ENCODE measurements around the gene AATK. TPM values are rescaled to one million over a fixed set of nuclear protein-coding genes. Genes with fewer than 3 reads are reported as not detected.
A peak's percentile ranks its signal among the peaks of the same experiment; 100 is the strongest.

The AATK gene
- total and polyA plus RNA-seq, 12 donors: 0.73 to 23.3 (median 9.9) TPM

GRCh38 chr17:81115219-81115618 is 50.8 kb downstream of the AATK start:
- no peak for DNase-seq
- no peaks in the 10 kb centered on the region for H3K36me3 ChIP-seq (replicated peaks in 1 of 2)

GRCh38 chr17:81114351-81115093 is 51.5 kb downstream of the AATK start:
- Histone ChIP-seq H3K4me1 (replicated peaks in 1 of 2) (peaks cover 17 to 19% of the 10 kb centered on the region in 2 donors), H3K36me3 (replicated peaks in 1 of 2) (no peaks in the 10 kb centered on the region), H3K4me3 (no peak overlapping the region), H3K9me3 (replicated peaks in 1 of 3) (no peaks in the 10 kb centered on the region), H3K27ac (no peak overlapping the region), H3K27me3 (no peaks in the 10 kb centered on the region)
- no peak for DNase-seq
- intact Hi-C loops (cut with DNase I): no loop called here
- TF ChIP-seq POLR2A (IDR thresholded peaks at IDR 0.05) (no peak), CTCF (IDR thresholded peaks at IDR 0.05) (no peak)
- 80 to 86% (median 84%) methylated on average over 13 to 19 of the region's 19 CpGs for WGBS, 4 donors

More at GRCh38 chr17:81115219-81115618, 50.8 kb downstream of the AATK start:
- no peaks in the 10 kb centered on the region for H3K9me3 ChIP-seq (replicated peaks in 1 of 3)
- peaks cover 19 to 23% of the 10 kb centered on the region in 2 donors for H3K4me1 ChIP-seq (replicated peaks in 1 of 2)
- WGBS, 4 donors: 96 to 100% (median 97%) methylated on average over 2 to 11 of the region's 11 CpGs
- no peak overlapping the region for H3K4me3 ChIP-seq
- H3K27ac ChIP-seq: peak overlapping the region in 1 of 5 donors; percentile 38
- no peaks in the 10 kb centered on the region for H3K27me3 ChIP-seq
- intact Hi-C loops (cut with DNase I): no loop called here
- TF ChIP-seq POLR2A (IDR thresholded peaks at IDR 0.05) (no peak), CTCF (IDR thresholded peaks at IDR 0.05) (no peak)

- peak; percentile 84 to 92 (median 89) for DNase-seq
- TF ChIP-seq CTCF (IDR thresholded peaks at IDR 0.05): no peak
- TF ChIP-seq POLR2A (IDR thresholded peaks at IDR 0.05): no peak
- H3K4me1 ChIP-seq (replicated peaks in 1 of 2): peaks cover 8 to 13% of the 10 kb centered on the region in 2 donors
- WGBS, 4 donors: 30 to 75% (median 46%) methylated on average over 6 to 21 of the region's 21 CpGs
- H3K4me3 ChIP-seq: no peak overlapping the region
- intact Hi-C loops (cut with DNase I): no loop called here
- H3K27me3 ChIP-seq: no peaks in the 10 kb centered on the region
- H3K9me3 ChIP-seq (replicated peaks in 1 of 3): no peaks in the 10 kb centered on the region
- H3K36me3 ChIP-seq (replicated peaks in 1 of 2): no peaks in the 10 kb centered on the region
- H3K27ac ChIP-seq: peak overlapping the region in 2 of 5 donors; percentile 53 to 59
These were observed 52.8 kb downstream of the AATK start for GRCh38 chr17:81113158-81113724.

GRCh38 chr17:81112450-81112849 is 53.6 kb downstream of the AATK start:
- 94 to 96% (median 96%) methylated on average over 18 to 23 of the region's 23 CpGs for WGBS, 4 donors
- TF ChIP-seq CTCF (IDR thresholded peaks at IDR 0.05) (no peak), POLR2A (IDR thresholded peaks at IDR 0.05) (no peak)
- Histone ChIP-seq H3K4me1 (replicated peaks in 1 of 2) (peaks cover 8% of the 10 kb centered on the region in 2 donors), H3K36me3 (replicated peaks in 1 of 2) (no peaks in the 10 kb centered on the region), H3K4me3 (no peak overlapping the region), H3K9me3 (replicated peaks in 1 of 3) (no peaks in the 10 kb centered on the region), H3K27me3 (no peaks in the 10 kb centered on the region), H3K27ac (peak overlapping the region in 1 of 5 donors; percentile 59)
- intact Hi-C loops (cut with DNase I): no loop called here
- no peak for DNase-seq

Data from adrenal gland (tissue), 12 donors.